Omental fat pad (tissue), 4 donors: ENCODE results near the gene FAM227B. TPM values are rescaled to one million over a fixed set of nuclear protein-coding genes. Genes with fewer than 3 reads are reported as not detected.
"Not testable (repeated sequence)": the region's sequence is repeated elsewhere in the genome, so short reads cannot be mapped to it uniquely, and the experiment has no call there.

Source experiments
- ATAC-seq: fragments of 150-250 bp; one replicate; pipeline ENCODE4 v1.9.1; 2016; ENCODE audit warnings: mild to moderate bottlenecking, moderate library complexity; ENCODE audit not compliant: low FRiP score
- DNase-seq: peaks from one replicate; pipeline ENCODE4 v3.0.0-alpha.2; 2019; ENCODE audit warnings: low spot score
- total RNA-seq, 4 donors: library from RNA; depleted of rRNA; stranded (reverse); fragments of >200 nt; gene quantifications; one replicate each; pipeline ENCODE4 v1.1.0, GENCODE V29; 2016
- TF ChIP-seq, protein P1 (sequence below), 3 donors: fragments of 450-650 bp; IDR thresholded peaks; one replicate each; pipeline ENCODE4 v1.5.1; 2016 to 2017; ENCODE audit warnings: antibody characterized with exemption in 3 of 3, mild to moderate bottlenecking in 3 of 3, moderate library complexity in 2 of 3

FAM227B gene
- total RNA-seq, 4 donors from 2014 or later: 0.75 to 3.7 TPM; not detected in 2

- TF ChIP-seq, protein P1, sequence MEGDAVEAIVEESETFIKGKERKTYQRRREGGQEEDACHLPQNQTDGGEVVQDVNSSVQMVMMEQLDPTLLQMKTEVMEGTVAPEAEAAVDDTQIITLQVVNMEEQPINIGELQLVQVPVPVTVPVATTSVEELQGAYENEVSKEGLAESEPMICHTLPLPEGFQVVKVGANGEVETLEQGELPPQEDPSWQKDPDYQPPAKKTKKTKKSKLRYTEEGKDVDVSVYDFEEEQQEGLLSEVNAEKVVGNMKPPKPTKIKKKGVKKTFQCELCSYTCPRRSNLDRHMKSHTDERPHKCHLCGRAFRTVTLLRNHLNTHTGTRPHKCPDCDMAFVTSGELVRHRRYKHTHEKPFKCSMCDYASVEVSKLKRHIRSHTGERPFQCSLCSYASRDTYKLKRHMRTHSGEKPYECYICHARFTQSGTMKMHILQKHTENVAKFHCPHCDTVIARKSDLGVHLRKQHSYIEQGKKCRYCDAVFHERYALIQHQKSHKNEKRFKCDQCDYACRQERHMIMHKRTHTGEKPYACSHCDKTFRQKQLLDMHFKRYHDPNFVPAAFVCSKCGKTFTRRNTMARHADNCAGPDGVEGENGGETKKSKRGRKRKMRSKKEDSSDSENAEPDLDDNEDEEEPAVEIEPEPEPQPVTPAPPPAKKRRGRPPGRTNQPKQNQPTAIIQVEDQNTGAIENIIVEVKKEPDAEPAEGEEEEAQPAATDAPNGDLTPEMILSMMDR (IDR thresholded peaks at IDR 0.05): no peak
- DNase-seq (no peak), ATAC-seq (no peak)
Measured at GRCh38 chr15:49366496-49366895, 254.1 kb downstream of the FAM227B start.

DNA sequence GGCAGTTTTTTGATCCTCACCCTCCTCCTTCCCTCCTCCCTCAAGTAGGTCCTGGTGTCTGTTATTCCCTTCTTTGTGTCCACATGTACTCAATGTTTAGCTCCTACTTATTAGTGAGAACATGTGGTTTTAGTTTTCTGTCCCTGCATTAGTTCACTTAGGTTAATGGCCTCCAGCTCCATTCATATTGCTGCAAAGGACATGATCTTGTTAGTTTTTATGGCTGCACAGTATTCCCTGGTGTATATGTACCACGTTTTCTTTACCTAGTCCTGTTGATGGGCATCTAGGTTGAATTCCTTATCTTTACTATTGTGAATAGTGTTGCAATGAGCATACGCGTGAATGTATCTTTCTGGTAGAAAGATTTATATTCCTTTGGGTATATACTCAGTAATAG lies 259.2 kb downstream of the FAM227B start:
- no peak for ATAC-seq
- TF ChIP-seq, protein P1 (IDR thresholded peaks at IDR 0.05): no peak

GRCh38 chr15:49354439-49354838 lies 266.2 kb downstream of the FAM227B start:
- not testable (repeated sequence) for DNase-seq, ATAC-seq

More for the DNA sequence above, 259.2 kb downstream of the FAM227B start:
- no peak for DNase-seq

- TF ChIP-seq, protein P1 (IDR thresholded peaks at IDR 0.05): no peak
- no peak for ATAC-seq
- DNase-seq: no peak
Measured at GRCh38 chr15:49343546-49343945, 277.1 kb downstream of the FAM227B start.

DNA sequence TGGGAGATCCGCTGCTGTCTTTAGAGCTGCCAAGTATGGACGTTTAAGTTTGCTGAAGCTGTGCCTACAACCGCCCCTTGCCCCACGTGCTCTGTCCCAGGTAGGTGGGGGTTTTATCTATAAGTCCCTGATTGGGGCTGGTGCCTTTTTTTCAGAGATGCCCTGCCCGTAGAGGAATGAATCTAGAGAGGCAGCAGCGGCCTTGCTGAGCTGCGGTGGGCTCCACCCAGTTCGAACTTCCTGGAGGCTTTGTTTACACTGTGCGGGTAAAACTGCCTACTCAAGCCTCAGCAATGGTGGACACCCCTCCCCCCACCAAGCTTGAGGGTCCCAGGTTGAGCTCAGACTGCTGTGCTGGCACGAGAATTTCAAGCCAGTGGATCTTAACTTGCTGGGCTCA lies 281.0 kb downstream of the FAM227B start:
- ATAC-seq (no peak), DNase-seq (no peak)
- TF ChIP-seq, protein P1 (IDR thresholded peaks at IDR 0.05): no peak

DNA sequence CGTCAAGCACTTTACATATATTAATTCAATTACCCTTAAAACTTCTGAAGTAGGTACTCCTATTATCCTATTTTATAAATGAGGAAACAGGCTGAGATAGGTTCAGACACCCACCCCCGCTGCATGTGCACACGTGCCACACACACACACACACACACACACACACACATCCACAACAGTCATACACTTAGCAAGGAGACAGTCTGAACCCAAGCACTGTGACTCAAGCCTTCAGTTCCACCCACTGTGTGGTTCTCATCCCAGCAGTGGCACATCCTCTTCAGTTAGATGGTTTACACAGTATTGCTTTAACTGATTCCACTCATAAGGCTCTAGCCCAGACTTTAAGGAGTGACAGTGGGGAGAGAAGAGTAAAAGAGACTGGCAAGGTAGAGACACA lies 288.7 kb downstream of the FAM227B start:
- no peak for ATAC-seq
- DNase-seq: no peak
- TF ChIP-seq, protein P1 (IDR thresholded peaks at IDR 0.05): no peak

DNA sequence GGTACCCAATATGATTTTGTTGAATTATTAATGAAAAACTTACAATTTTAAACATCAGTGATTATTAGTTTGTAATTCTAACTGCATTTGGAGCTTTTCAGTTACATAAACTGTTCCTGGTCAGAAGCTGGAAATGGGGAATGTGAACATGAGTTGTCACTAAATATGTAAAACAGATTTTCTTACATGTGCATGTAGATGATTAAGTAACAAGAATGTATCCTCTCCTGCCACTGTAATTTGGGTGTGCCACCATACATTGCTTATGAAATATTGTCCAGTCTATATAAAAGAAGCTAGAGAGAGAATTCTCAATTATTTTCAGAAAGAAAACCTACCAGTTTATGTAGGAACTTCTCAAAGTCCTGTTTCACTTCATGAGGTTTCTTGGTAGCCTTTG lies 289.2 kb downstream of the FAM227B start:
- TF ChIP-seq, protein P1 (IDR thresholded peaks at IDR 0.05): no peak
- ATAC-seq (no peak), DNase-seq (no peak)

- TF ChIP-seq, protein P1 (IDR thresholded peaks at IDR 0.05): no peak
- no peak for ATAC-seq
- DNase-seq: no peak
Measured at GRCh38 chr15:49330166-49330565, 290.5 kb downstream of the FAM227B start.
